Measurements from ENCODE around the gene BLMH.

DNA sequence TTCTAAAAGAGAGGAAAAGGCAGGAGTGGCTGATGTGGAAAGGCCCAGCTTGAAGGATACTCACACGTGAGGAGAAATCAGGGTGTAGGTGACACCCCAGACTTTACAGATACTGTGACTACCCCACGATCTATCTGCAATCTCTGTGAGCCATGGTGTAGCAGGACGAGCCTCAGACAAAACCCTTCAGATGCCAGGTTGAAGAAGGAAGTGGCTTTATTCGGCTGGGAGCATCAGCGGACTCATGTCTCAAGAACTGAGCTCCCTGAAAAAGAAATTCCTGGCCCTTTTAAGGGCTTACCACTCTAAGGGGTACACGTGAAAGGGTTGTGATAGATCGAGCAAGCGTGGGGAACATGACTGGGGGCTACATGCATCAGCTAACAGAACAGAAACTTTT lies 51.6 kb downstream of the BLMH start:
- TF ChIP-seq FOXA1 (IDR thresholded peaks at IDR 0.05) = no peak
- TF ChIP-seq NFRKB (IDR thresholded peaks at IDR 0.05) = no peak
- TF ChIP-seq FOXM1 (IDR thresholded peaks at IDR 0.05; ENCODE audit: borderline replicate concordance) = no peak
- TF ChIP-seq ZNF384 (IDR thresholded peaks at IDR 0.05) = no peak
- no peak for TF ChIP-seq SP1 (IDR thresholded peaks at IDR 0.05)
- TF ChIP-seq FOXK2 (IDR thresholded peaks at IDR 0.05) = no peak
- no peak for TF ChIP-seq BHLHE40 (IDR thresholded peaks at IDR 0.05; ENCODE audit: borderline replicate concordance)
- no peak for TF ChIP-seq LEF1 (IDR thresholded peaks at IDR 0.05; ENCODE audit: borderline replicate concordance)
- TF ChIP-seq, protein P1, sequence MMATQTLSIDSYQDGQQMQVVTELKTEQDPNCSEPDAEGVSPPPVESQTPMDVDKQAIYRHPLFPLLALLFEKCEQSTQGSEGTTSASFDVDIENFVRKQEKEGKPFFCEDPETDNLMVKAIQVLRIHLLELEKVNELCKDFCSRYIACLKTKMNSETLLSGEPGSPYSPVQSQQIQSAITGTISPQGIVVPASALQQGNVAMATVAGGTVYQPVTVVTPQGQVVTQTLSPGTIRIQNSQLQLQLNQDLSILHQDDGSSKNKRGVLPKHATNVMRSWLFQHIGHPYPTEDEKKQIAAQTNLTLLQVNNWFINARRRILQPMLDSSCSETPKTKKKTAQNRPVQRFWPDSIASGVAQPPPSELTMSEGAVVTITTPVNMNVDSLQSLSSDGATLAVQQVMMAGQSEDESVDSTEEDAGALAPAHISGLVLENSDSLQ (IDR thresholded peaks at IDR 0.05) = no peak
- no peak for TF ChIP-seq HDGF (IDR thresholded peaks at IDR 0.05; ENCODE audit: borderline replicate concordance)
- no peak for TF ChIP-seq ARNT (IDR thresholded peaks at IDR 0.05)
- TF ChIP-seq SUZ12 (IDR thresholded peaks at IDR 0.05) = no peak
- no peak for TF ChIP-seq TARDBP (IDR thresholded peaks at IDR 0.05)
